HPDE6-E6E7 (cell line): Measurements from ENCODE around the gene TNC.
"Not testable (repeated sequence)": the region's sequence is repeated elsewhere in the genome, so short reads cannot be mapped to it uniquely, and the experiment has no call there.

ENCODE experiments used
- DNase-seq: peaks from one replicate; pipeline ENCODE4 v3.0.0; 2011; ENCODE audit warnings: missing footprints; ENCODE audit errors: extremely low spot score

TNC gene

GRCh38 chr9:115135821-115136778 is 18.1 kb upstream of the TNC start:
- no peak for DNase-seq

- no peak for DNase-seq
Measured at GRCh38 chr9:115134941-115135340, 17.0 kb upstream of the TNC start.

GRCh38 chr9:115133649-115134048 is 15.7 kb upstream of the TNC start:
- no peak for DNase-seq

DNA sequence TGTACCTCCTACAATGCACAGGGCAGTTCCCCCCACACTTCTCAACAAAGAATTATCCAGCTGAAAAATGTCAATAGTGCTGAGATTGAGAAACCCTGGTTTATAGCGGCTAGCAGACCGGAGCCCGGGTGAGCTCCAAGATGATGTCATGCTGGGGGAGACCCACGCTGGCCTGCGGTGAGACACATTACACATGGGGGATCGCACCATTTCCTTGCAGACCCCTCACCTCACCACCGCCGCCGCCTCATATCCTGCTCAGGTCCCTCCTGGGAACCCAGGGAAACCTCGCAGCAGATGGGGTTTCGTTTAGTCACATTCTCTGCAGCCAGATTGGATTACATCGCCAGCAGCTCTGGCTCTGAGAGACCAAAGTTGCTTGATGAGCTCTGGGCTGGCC is 14.7 kb upstream of the TNC start:
- DNase-seq, result no peak

- no peak for DNase-seq
Measured at GRCh38 chr9:115130176-115130575, 12.2 kb upstream of the TNC start.

GRCh38 chr9:115128726-115129125 is 10.8 kb upstream of the TNC start:
- not testable (repeated sequence) for DNase-seq

DNA sequence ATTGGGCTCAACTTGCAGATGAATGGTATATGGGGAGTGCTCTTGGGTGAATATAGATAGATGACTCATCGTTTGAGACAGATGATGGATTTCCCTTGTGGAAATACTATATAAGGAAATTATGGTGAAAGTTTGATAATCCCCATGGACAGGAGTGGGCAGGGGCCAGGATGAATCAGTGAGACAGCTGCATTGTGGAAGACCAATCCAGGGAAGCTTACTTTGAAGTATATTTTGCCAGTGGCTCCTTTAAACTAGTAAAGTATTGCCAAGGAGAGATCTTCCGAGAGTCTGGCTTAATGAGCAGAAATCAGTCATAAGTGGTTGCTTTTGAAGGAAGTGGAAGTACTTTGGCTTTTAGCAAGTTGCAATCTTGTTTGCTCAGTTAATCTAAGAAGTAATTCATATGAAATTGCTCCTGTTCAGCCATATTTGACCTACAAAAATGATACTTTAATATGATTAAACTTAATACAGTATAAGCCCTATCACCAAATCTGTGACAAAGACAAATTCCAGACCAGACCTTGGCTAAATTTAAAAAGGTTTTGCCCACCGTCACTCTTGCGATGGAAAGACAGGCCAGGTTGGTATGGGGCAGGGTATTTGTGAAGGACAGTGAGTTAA is 9.3 kb upstream of the TNC start:
- DNase-seq, result peak; percentile 49

- DNase-seq, result no peak
Measured at GRCh38 chr9:115126404-115126803, 8.4 kb upstream of the TNC start.

DNA sequence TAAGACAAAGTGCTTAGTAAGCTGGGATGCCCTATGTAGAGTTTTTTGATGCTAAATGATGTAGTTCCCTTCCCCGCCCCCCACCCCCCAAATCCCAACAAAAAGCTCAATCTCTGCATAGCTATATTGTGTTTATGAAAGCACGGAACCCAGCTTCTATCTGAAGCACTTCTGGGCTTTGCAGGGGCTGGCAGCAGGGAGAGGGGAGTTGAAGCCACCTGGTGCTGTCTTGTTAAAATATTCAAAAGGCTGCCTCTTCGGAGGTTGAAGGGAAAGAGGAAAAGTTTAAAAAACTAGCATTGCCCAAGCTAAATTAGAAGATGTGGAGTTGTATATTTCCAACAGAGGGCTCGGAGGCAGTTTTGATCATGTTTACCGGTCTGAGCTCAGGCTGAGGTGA is 5.0 kb upstream of the TNC start:
- no peak for DNase-seq

- no peak for DNase-seq
Measured at GRCh38 chr9:115121181-115121580, 3.2 kb upstream of the TNC start.

- DNase-seq, result peak; percentile 80
Measured at GRCh38 chr9:115118879-115119218, 892 bp upstream of the TNC start.

DNA sequence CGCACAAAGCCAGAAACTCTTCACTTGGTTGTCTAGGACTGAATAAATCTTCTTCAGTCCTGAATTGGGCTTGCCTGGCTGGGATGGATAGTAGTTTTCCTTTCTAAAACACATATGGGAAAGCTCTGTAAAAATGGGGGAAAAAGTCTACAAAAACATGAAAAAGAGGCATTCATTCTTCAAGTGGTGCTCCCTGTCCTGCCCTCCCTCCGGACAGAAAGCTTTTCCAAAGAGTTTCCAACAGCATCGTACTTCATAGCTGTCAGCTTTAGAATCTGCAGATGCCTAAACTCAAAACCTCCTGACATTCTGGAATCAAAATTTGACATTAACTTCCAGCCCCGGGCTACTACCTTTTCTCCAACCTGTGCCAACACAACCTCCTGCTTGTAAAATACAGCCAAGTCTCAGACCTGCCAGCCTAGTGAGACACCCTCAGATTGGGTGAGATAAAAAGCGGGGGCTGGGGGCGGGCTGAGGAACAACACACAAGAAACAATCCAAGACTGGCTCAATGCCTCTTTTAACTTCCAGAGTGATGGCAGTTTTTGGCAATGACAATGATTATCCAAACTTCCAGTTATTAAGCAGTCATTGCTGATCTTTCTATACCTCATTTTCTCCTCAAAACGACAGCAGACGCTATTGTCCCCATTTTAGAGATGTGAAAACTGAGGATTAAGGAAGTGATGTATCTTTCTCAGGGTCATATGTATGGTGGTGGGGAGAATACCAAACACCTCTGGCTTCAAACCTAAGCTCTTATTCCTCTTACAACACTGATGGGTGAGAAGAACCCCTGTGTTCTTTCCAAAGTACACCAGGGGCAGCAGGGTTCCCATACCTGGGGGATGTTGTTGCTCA is 1.3 kb downstream of the TNC start:
- DNase-seq, result no peak

DNA sequence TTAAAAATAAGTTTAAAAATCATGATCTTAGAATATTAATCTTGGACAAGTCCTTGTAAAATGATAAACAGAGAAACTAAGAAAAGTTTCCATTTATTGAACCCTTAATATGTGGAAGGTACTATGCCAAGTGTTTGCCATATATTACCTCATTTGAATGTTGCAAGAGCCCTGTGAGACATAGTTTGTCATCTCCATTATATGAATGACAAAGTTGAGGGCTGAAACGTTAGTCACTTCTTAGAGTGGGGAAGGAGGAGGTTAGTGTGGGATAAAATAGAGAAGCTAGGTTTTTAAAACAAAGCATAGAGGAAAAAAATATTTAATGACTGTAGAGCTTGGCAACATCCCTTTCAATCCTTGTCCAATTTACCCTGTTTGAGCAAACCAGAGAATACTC is 2.0 kb downstream of the TNC start:
- DNase-seq, result peak; percentile 73

DNA sequence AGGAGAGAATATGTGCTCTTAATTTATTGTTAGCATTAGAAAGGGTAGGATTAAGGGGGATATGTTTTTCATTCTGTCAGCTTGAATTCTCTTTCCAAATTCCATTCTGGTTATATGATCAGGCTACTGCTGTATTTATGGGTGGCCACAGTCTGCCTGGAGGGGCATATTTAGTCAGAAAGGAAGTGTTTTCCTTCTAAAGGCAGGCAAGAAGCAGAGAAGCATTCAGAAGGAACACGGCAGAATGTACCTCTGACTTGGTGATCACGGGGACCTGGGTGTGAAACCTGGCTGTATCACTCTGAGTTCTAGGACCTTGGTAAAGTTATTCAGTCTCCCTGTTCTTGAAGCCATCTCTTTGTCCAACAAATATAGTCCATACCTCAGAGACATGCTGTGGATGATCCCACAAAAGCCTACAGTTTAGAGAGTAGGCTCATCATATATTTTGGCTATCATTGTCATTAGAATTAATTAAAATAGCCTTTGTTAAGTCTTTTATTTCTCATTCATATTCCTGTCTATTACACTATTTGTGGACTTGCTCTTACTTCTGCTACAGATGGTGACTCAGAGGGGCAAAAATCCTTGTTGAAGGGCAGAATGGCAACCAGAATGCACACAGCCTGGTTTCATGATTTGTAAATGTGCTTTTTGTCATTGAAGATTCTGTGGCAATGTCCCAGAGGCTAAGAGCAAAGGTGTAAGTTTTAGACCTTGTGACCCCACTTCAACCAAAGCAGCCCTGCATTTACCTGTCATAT is 2.7 kb downstream of the TNC start:
- no peak for DNase-seq

DNA sequence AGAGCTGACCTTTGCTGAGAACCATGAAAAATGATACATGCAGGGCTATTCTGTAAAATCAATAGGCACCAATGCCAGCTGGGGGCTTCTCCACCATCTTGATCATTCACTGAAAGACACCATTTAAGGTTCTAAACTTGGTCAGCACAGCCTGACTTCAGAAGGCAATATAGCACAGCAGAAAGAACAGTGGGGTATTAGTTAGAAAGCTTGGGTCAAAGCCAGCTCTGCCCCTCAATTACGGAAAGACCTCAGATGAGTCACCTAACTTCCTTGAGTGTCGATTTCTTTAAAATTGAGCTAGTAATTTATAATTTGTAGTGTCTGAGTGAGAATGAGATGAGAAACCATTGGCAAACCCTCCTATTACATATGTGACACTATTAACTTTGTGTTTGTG is 3.4 kb downstream of the TNC start:
- DNase-seq, result no peak

DNA sequence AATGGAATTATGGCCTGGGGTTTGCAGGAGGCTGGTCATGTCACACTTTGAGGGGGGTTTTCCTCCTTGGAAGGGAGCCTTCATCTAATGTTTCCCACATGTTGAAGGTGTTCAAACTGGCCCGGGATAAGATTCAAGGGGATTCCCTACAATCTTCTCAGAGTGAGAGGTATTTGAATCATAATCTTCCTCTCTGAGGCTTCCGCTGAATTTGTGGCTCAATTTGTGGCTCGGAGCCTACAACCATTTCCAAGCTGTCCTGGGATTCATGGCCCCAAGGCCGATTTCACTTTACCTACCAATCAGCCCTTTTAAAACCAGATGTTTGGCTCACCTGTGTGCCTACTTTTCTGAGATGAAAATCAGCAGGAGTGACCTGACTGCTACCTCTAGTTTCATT is 3.9 kb downstream of the TNC start:
- no peak for DNase-seq

- no peak for DNase-seq
Measured at GRCh38 chr9:115111874-115112273, 6.1 kb downstream of the TNC start.

DNA sequence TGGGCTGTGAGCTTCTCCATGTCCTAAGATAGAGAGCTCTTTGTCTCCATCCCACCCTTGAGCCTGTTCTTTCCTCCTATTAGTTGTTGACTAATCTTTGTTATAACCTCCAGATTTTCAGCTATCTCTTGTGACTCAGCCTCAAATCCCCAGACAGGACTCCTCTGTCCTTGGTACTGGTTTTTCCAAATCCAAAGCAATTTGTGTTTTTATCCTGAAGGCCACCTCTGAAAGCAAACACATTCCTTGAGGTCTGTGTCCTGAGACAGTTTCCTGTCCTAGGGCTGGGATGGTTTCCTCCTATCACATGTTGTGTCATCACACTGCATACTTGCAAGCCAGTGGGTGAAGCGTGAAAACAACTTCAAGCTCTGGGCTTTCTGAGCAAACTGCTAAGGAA is 8.5 kb downstream of the TNC start:
- DNase-seq, result no peak

GRCh38 chr9:115107701-115108100 is 10.3 kb downstream of the TNC start:
- DNase-seq, result no peak

DNA sequence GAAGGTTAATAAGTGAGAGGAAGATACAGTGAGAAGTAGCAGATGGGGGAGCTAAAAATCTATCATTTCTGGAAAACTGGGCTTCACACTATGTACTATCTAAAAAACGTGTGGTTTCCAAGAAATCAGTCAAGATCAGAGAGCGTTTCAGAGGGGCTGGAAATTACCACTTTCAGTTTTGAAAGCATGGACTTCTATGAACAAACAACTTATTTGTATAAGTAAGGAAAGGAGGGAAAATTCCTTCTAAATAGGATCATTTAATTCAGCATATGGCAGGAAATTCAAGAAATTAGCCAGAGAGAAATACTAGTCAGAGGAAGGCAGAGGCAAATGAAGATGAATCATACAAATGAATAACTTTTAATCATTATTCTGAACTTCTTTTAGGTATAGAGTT is 11.3 kb downstream of the TNC start:
- DNase-seq, result no peak

GRCh38 chr9:115106001-115106400 is 12.0 kb downstream of the TNC start:
- DNase-seq, result no peak

- no peak for DNase-seq
Measured at GRCh38 chr9:115104908-115105307, 13.0 kb downstream of the TNC start.
